ENCODE data around the gene MGAT1.

DNA sequence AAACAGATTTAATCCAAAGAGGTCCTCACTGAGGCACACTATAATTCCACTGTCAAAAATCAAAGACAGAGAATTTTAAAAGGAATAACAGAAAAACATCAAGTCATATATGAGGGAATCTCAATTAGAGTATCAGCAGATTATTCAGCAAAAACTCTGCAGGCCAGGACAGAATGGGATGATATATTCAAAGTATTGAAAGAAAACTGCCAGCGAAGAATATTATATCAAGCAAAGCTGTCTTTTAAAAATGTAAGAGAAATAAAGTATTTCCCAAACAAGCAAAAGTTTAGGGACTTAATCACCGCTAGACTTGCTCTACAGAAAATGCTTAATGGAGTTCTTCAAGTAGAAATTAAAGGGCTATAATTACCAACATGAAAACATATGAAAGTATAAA lies 47.0 kb downstream of the MGAT1 start:
- TF ChIP-seq, protein P1, sequence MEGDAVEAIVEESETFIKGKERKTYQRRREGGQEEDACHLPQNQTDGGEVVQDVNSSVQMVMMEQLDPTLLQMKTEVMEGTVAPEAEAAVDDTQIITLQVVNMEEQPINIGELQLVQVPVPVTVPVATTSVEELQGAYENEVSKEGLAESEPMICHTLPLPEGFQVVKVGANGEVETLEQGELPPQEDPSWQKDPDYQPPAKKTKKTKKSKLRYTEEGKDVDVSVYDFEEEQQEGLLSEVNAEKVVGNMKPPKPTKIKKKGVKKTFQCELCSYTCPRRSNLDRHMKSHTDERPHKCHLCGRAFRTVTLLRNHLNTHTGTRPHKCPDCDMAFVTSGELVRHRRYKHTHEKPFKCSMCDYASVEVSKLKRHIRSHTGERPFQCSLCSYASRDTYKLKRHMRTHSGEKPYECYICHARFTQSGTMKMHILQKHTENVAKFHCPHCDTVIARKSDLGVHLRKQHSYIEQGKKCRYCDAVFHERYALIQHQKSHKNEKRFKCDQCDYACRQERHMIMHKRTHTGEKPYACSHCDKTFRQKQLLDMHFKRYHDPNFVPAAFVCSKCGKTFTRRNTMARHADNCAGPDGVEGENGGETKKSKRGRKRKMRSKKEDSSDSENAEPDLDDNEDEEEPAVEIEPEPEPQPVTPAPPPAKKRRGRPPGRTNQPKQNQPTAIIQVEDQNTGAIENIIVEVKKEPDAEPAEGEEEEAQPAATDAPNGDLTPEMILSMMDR (conservative IDR thresholded peaks at IDR 0.05; ENCODE audit: low read depth, low read length): no peak
- no peak for TF ChIP-seq EZH2 (IDR thresholded peaks at IDR 0.05; ENCODE audit: borderline replicate concordance, low read depth, low read length, poor library complexity, severe bottlenecking)

All from A673 (cell line).